Measurements from ENCODE around the gene ATG9B. TPM values are rescaled to one million over a fixed set of nuclear protein-coding genes. Genes with fewer than 3 reads are reported as not detected.

ATG9B gene
- total RNA-seq, 1 donor from 2014 or later: 16.7 TPM

Other genes with a start within 250 kb of the ATG9B start
- gene TMEM176B, start 224.1 kb downstream of the ATG9B start, total RNA-seq: 4.2 TPM
- 2.6 TPM for gene TMEM176A, start 223.7 kb downstream of the ATG9B start, total RNA-seq
- 6.3 TPM for gene AOC1, start 172.0 kb downstream of the ATG9B start, total RNA-seq
- 0.20 TPM for gene KCNH2, start 46.2 kb downstream of the ATG9B start, total RNA-seq
- 3.1 TPM for gene NOS3, start 33.5 kb downstream of the ATG9B start, total RNA-seq
- 25.1 TPM for gene ABCB8, start 4.0 kb upstream of the ATG9B start, total RNA-seq
- 0.52 TPM for gene ASIC3, start 24.0 kb upstream of the ATG9B start, total RNA-seq
- gene CDK5, start 33.4 kb upstream of the ATG9B start, total RNA-seq: 11.4 TPM
- 35.9 TPM for gene SLC4A2, start 35.1 kb upstream of the ATG9B start, total RNA-seq
- gene FASTK, start 56.3 kb upstream of the ATG9B start, total RNA-seq: 55.5 TPM
- 23.2 TPM for gene TMUB1, start 59.0 kb upstream of the ATG9B start, total RNA-seq
- gene AGAP3, start 62.0 kb upstream of the ATG9B start, total RNA-seq: 76.1 TPM
- not detected for gene GBX1, start 143.2 kb upstream of the ATG9B start, total RNA-seq
- gene ASB10, start 162.8 kb upstream of the ATG9B start, total RNA-seq: not detected
- not detected for gene H2BK1, start 186.0 kb upstream of the ATG9B start, total RNA-seq
- 25.7 TPM for gene ABCF2, start 202.7 kb upstream of the ATG9B start, total RNA-seq
- 10.9 TPM for gene CHPF2, start 208.0 kb upstream of the ATG9B start, total RNA-seq
- gene SMARCD3, start 224.2 kb upstream of the ATG9B start, total RNA-seq: 6.7 TPM